Activated B cell treated with CpG ODN at 0.5 μM for 24 hours (primary cell): ENCODE data around the gene BID. TPM values are rescaled to one million over a fixed set of nuclear protein-coding genes. Genes with fewer than 3 reads are reported as not detected.
"Not testable (repeated sequence)": the region's sequence is repeated elsewhere in the genome, so short reads cannot be mapped to it uniquely, and the experiment has no call there.

Experiments
- ATAC-seq: fragments of 200-7000 bp; cut with Tn5 transposase; one replicate; pipeline ENCODE4 v1.10.0; 2021; ENCODE audit warnings: low read depth, mild to moderate bottlenecking, moderate library complexity
- CTCF ChIA-PET: fragments of 350-600 bp; sonication (Branson Sonifier 250); formaldehyde crosslinking; loops from one replicate; lab custom pipeline; 2021; ENCODE audit warnings: antibody characterized with exemption; lab: Charles Lee
- POLR2A ChIA-PET: fragments of 350-600 bp; sonication (Branson Sonifier 250); formaldehyde crosslinking; loops from one replicate; lab custom pipeline; 2021; ENCODE audit warnings: antibody characterized with exemption; lab: Charles Lee
- DNase-seq: peaks from one replicate; pipeline ENCODE4 v3.0.0; 2022
- H3K27ac Mint-ChIP-seq: one replicate; pipeline ENCODE4 v1.8.0; 2020; ENCODE audit warnings: mixed read lengths
- H3K27me3 Mint-ChIP-seq: one replicate; pipeline ENCODE4 v1.8.0; 2021; ENCODE audit warnings: mixed read lengths
- H3K36me3 Mint-ChIP-seq: one replicate; pipeline ENCODE4 v1.8.0; 2021; ENCODE audit warnings: low read depth, mixed read lengths
- H3K4me1 Mint-ChIP-seq: one replicate; pipeline ENCODE4 v1.8.0; 2021; ENCODE audit warnings: mixed read lengths
- H3K4me3 Mint-ChIP-seq: one replicate; pipeline ENCODE4 v1.8.0; 2020; ENCODE audit warnings: mild to moderate bottlenecking, mixed read lengths
- H3K9me3 Mint-ChIP-seq: one replicate; pipeline ENCODE4 v1.8.0; 2020; ENCODE audit warnings: mixed read lengths
- intact Hi-C: fragments of 100-400 bp; cut with micrococcal nuclease; formaldehyde crosslinking; loops from one replicate; pipeline ENCODE4 v1.15.1; 2024
- total RNA-seq: library from RNA; stranded (reverse); gene quantifications from 2 replicates; pipeline ENCODE4 v1.2.3, GENCODE V29; 2022
- TF ChIP-seq, protein P1 (sequence below): fragments of 200-600 bp; IDR thresholded peaks from one replicate; pipeline ENCODE4 v1.8.0; 2022; ENCODE audit warnings: antibody characterized with exemption, mild to moderate bottlenecking

Gene BID
- total RNA-seq, 1 donor from 2014 or later: 78.9 TPM

DNA sequence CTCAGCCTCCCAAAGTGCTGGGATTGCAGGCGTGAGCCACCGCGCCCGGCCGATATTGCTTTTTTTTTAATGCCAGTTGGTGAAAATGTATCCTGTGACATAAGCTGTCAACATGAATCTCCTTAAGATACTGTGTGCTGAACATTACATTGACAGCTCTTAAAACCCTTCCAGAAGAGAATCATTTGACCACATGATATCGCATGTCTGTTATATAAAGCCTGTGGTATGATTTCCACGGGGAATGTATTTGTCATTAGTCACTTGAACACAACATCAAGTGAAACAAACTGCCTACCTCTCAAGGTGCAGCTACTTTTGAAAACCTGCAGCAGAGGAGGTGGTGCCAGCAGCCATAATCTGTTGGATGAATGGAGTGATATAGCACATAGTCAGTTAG, 68.7 kb downstream of the BID start:
- Mint-ChIP-seq H3K9me3 (no peaks in the 10 kb centered on the region), H3K36me3 (peaks cover 22% of the 10 kb centered on the region), H3K4me3 (no peak overlapping the region), H3K27me3 (no peaks in the 10 kb centered on the region), H3K4me1 (peaks cover 21% of the 10 kb centered on the region), H3K27ac (peak overlapping the region; percentile 81)
- ChIA-PET POLR2A (interaction anchor here (0.6 to 3.2 kb wide), 2 partner anchors 66 to 277 kb away, joined by 3 to 12 read pairs; partner anchors contain the start of gene BCL2L13), CTCF (interaction anchor here (0.5 to 0.7 kb wide), 2 partner anchors 96 to 111 kb away, joined by 3 read pairs; no protein-coding TSS in a partner anchor)
- intact Hi-C loops: loop anchor here (5.0 kb wide), 1 partner anchor 68 kb away; the partner anchor contains the start of gene BCL2L13
- TF ChIP-seq, protein P1, sequence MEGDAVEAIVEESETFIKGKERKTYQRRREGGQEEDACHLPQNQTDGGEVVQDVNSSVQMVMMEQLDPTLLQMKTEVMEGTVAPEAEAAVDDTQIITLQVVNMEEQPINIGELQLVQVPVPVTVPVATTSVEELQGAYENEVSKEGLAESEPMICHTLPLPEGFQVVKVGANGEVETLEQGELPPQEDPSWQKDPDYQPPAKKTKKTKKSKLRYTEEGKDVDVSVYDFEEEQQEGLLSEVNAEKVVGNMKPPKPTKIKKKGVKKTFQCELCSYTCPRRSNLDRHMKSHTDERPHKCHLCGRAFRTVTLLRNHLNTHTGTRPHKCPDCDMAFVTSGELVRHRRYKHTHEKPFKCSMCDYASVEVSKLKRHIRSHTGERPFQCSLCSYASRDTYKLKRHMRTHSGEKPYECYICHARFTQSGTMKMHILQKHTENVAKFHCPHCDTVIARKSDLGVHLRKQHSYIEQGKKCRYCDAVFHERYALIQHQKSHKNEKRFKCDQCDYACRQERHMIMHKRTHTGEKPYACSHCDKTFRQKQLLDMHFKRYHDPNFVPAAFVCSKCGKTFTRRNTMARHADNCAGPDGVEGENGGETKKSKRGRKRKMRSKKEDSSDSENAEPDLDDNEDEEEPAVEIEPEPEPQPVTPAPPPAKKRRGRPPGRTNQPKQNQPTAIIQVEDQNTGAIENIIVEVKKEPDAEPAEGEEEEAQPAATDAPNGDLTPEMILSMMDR: no peak
- DNase-seq: no peak
- no peak for ATAC-seq

DNA sequence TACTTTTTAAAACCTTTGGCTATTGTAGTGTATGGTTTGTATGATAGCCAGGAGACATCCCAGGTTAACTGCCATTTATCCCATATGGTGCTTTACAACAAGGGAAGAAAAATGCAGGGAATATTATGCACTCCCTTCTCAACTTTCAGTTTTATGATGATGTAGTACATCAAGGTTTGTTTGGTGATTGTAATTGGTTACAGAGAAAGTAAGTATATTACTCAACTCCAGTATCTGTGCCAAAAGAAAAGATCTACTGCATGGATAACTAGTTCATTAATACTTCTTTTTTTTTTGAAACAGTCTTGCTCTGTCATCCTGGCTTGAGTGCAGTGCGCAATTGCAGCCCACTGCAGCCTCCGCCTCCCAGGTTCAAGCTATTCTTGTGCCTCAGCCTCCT, 70.5 kb downstream of the BID start:
- DNase-seq (no peak), ATAC-seq (no peak)
- TF ChIP-seq, protein P1: no peak
- CTCF ChIA-PET: no interaction called here
- Mint-ChIP-seq H3K4me1 (peaks cover 21% of the 10 kb centered on the region), H3K27me3 (no peaks in the 10 kb centered on the region), H3K4me3 (no peak overlapping the region), H3K27ac (no peak overlapping the region), H3K36me3 (peaks cover 30% of the 10 kb centered on the region), H3K9me3 (no peaks in the 10 kb centered on the region)
- POLR2A ChIA-PET: interaction anchor here (0.6 kb wide), 1 partner anchor 139 kb away, joined by 4 read pairs; no protein-coding TSS in a partner anchor
- intact Hi-C loops: no loop called here

DNA sequence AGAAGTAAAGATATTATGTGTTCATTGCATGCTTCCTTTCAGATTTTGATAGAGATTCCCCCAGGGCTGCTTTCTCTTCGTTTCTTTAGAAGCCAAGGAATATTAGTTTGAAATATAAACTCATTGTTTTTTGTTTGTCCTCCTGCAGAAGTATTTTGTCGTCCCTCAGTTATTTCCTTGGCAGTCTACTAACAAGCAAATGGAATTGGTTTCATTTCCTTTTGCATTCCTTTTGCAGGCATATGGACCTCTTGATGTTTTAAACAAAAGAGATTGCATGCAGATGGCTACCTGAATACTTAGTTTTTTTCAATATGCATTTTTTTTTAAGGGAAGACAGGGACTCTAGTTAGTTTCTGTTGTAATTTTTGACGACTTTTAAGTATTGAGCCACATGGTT, 73.5 kb downstream of the BID start:
- intact Hi-C loops: no loop called here
- Mint-ChIP-seq H3K4me1 (peaks cover 6% of the 10 kb centered on the region), H3K27me3 (no peaks in the 10 kb centered on the region), H3K9me3 (no peaks in the 10 kb centered on the region), H3K27ac (no peak overlapping the region), H3K4me3 (no peak overlapping the region), H3K36me3 (peaks cover 42% of the 10 kb centered on the region)
- TF ChIP-seq, protein P1: no peak
- ChIA-PET POLR2A (no interaction called here), CTCF (no interaction called here)
- DNase-seq: no peak
- no peak for ATAC-seq

DNA sequence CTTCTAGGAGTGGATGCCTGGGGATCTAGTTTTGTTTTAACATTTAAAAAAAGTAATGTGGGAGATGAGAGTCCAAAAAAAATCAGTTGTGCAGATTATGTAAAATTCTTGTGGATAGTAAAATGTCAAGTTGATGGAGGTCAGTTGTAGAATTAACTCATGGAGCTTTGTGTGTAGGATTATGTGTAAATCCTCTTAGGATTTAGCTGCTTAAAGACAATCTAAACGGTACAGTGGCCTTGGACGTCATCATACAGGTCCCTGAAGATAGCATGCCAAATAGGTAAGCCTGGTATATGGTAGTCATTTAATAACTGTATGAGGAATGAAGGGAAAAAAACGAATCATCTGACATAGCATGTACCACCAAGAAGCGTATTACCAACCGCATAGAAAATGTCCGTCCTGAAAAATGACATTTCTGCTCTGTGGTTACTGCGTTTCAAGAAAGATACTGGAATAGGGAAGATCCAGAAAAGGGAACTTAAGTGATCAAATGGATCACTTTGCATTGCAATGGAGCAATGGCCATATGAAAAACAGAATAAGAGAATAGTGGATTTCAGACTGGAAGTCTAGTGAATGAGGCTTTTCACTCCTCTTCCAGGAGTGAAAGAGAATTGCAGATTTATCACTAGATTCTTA, 74.5 kb downstream of the BID start:
- no peak overlapping the region for H3K27ac Mint-ChIP-seq
- TF ChIP-seq, protein P1: no peak
- intact Hi-C loops: no loop called here
- H3K9me3 Mint-ChIP-seq: no peaks in the 10 kb centered on the region
- no peak for ATAC-seq
- H3K4me1 Mint-ChIP-seq: peaks cover 1% of the 10 kb centered on the region
- ChIA-PET POLR2A (no interaction called here), CTCF (no interaction called here)
- H3K27me3 Mint-ChIP-seq: no peaks in the 10 kb centered on the region
- no peak overlapping the region for H3K4me3 Mint-ChIP-seq
- no peak for DNase-seq
- H3K36me3 Mint-ChIP-seq: peaks cover 43% of the 10 kb centered on the region

DNA sequence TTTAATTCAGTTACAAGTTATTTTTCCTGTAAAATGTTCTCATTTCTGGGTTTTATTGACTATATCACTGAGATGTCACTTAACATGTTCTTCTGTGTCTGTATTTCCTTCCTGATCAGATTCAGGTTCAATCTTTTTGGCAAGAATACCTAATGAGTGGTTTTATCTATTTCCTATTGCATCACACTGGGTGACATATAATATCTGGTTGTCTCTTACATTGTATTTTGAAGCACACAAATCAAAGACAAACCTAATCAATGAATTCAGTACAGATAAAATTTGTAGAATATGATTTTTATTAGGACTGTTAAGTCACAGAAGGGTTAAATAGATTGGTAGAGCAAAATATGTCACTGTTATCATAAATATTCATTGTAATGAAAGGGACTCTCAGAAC, 75.3 kb downstream of the BID start:
- ChIA-PET POLR2A (interaction anchor here (0.6 kb wide), 1 partner anchor 80 kb away, joined by 3 read pairs; no protein-coding TSS in a partner anchor), CTCF (no interaction called here)
- DNase-seq (no peak), ATAC-seq (no peak)
- TF ChIP-seq, protein P1: no peak
- intact Hi-C loops: no loop called here
- no peak overlapping the region for H3K4me3 Mint-ChIP-seq
- H3K27ac Mint-ChIP-seq: no peak overlapping the region
- no peaks in the 10 kb centered on the region for H3K4me1 Mint-ChIP-seq
- no peaks in the 10 kb centered on the region for H3K27me3 Mint-ChIP-seq
- H3K9me3 Mint-ChIP-seq: no peaks in the 10 kb centered on the region
- peaks cover 42% of the 10 kb centered on the region for H3K36me3 Mint-ChIP-seq

DNA sequence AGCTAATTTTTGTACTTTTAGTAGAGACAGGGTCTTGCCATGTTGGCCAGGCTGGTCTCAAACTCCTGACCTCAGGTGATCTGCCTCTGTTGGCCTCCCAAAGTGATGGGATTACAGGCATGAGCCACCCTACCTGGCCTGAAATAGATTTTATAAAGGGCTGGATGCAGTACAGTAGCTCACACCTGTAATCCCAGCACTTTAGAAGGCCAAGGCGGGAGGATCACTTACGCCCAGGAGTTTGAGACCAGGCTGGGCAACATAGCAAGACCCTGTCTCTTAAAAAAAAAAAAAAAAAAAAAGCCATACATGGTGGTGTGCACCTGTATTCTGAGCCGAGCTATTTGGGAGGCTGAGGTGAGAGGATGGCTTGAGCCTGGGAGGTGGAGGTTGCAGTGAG, 76.0 kb downstream of the BID start:
- H3K36me3 Mint-ChIP-seq: peaks cover 37% of the 10 kb centered on the region
- intact Hi-C loops, H3K4me1 Mint-ChIP-seq, DNase-seq, CTCF ChIA-PET, ATAC-seq, H3K27ac Mint-ChIP-seq, POLR2A ChIA-PET, H3K9me3 Mint-ChIP-seq, H3K4me3 Mint-ChIP-seq, H3K27me3 Mint-ChIP-seq: not testable (repeated sequence)

DNA sequence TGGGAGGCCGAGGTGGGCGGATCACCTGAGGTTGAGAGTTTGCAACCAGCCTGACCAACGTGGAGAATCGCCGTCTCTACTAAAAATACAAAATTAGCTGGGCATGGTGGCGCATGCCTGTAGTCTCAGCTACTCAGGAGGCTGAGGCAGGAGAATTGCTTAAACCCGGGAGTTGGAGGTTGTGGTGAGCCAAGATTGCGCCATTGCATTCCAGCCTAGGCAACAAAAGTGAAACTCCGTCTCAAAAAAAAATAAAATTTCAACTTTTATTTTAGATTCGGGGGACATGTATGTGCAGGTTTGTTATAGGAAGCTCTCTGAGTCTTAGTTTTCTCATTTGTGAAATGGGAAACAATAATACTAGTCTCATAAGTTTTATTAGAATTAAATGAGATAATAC, 77.1 kb downstream of the BID start:
- H3K4me3 Mint-ChIP-seq, H3K9me3 Mint-ChIP-seq, CTCF ChIA-PET, DNase-seq, intact Hi-C loops, H3K27me3 Mint-ChIP-seq, H3K4me1 Mint-ChIP-seq, ATAC-seq, POLR2A ChIA-PET, H3K27ac Mint-ChIP-seq: not testable (repeated sequence)
- peaks cover 41% of the 10 kb centered on the region for H3K36me3 Mint-ChIP-seq
